Fibroblast of villous mesenchyme (primary cell): ENCODE measurements around the gene ITGB4. TPM values are rescaled to one million over a fixed set of nuclear protein-coding genes. Genes with fewer than 3 reads are reported as not detected.
"Not testable (repeated sequence)": the region's sequence is repeated elsewhere in the genome, so short reads cannot be mapped to it uniquely, and the experiment has no call there.

Experiments used
- DNase-seq: peaks from one replicate; pipeline ENCODE4 v3.0.0-alpha.2; 2010; ENCODE audit warnings: low read depth
- H3K4me3 ChIP-seq: 2 replicates; pipeline ENCODE4 v1.5.1; 2011; ENCODE audit warnings: low read depth, mild to moderate bottlenecking, low read length
- total RNA-seq: library from RNA; depleted of rRNA; stranded (reverse); fragments of >200 nt; gene quantifications from 2 replicates; pipeline ENCODE4 v1.2.3, GENCODE V29; 2012
- TF ChIP-seq, protein P1 (sequence below): IDR thresholded peaks from 2 replicates; pipeline ENCODE4 v1.5.1; 2012; ENCODE audit warnings: low read depth, mild to moderate bottlenecking, low read length; ENCODE audit not compliant: insufficient read depth

Gene ITGB4
- total RNA-seq, 1 donor: 1.3 TPM

GRCh38 chr17:75755990-75756389, 34.7 kb downstream of the ITGB4 start:
- no peak overlapping the region for H3K4me3 ChIP-seq
- DNase-seq: no peak
- TF ChIP-seq, protein P1, sequence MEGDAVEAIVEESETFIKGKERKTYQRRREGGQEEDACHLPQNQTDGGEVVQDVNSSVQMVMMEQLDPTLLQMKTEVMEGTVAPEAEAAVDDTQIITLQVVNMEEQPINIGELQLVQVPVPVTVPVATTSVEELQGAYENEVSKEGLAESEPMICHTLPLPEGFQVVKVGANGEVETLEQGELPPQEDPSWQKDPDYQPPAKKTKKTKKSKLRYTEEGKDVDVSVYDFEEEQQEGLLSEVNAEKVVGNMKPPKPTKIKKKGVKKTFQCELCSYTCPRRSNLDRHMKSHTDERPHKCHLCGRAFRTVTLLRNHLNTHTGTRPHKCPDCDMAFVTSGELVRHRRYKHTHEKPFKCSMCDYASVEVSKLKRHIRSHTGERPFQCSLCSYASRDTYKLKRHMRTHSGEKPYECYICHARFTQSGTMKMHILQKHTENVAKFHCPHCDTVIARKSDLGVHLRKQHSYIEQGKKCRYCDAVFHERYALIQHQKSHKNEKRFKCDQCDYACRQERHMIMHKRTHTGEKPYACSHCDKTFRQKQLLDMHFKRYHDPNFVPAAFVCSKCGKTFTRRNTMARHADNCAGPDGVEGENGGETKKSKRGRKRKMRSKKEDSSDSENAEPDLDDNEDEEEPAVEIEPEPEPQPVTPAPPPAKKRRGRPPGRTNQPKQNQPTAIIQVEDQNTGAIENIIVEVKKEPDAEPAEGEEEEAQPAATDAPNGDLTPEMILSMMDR: no peak

- TF ChIP-seq, protein P1: no peak
- H3K4me3 ChIP-seq: no peak overlapping the region
- no peak for DNase-seq
Measured at GRCh38 chr17:75756451-75757085, 35.3 kb downstream of the ITGB4 start.

- no peak overlapping the region for H3K4me3 ChIP-seq
- TF ChIP-seq, protein P1: no peak
- DNase-seq: no peak
Measured at GRCh38 chr17:75757086-75757681, 35.9 kb downstream of the ITGB4 start.

DNA sequence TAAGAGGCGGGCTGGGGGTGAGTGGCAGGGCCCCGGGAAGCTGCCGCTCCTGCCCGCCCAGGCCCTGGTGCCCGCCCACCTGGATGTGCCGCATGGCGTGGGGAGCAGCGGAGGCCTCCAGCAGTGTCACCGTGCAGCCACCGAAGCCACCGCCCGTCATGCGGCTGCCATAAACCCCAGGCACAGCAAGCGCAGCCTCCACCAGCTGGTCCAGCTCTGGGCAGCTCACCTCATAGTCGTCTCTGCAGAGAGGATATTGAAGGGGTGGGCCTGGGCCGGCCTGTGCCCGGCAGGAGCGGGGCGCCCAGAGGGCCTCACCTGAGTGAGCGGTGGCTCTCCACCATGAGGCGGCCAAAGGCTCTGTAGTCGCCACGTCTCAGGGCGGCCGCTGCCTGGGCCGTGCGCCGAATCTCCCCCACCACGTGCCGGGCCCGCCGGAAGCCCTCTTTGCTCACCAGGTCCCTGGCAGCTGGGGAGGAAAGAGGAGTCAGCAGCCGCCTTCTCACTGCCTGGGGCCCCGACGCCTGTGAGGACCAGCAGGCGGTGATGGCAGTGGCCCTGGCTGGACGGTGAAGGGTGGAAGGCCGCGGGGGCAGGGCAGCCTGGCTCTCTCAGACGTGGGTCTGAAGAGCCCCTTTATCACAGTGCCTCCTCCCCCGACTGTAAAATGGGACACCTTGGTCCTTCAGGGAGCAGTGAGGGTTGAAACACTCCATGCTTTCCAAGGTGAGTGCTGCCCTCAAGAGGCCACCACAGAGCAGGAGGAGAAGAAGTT, 37.1 kb downstream of the ITGB4 start:
- no peak for DNase-seq
- TF ChIP-seq, protein P1: peak; percentile 31
- H3K4me3 ChIP-seq: no peak overlapping the region

- no peak overlapping the region for H3K4me3 ChIP-seq
- no peak for DNase-seq
- TF ChIP-seq, protein P1: no peak
Measured at GRCh38 chr17:75759457-75759856, 38.2 kb downstream of the ITGB4 start.

- not testable (repeated sequence) for H3K4me3 ChIP-seq, DNase-seq
Measured at GRCh38 chr17:75759978-75760640, 38.9 kb downstream of the ITGB4 start.
